ENCODE data around the gene SPOUT1.

SPOUT1 gene

GRCh38 chr9:128771094-128771721 lies 58.4 kb downstream of the SPOUT1 start:
- peak; percentile 31 for DNase-seq

- no peak for DNase-seq
These were observed 59.1 kb downstream of the SPOUT1 start for GRCh38 chr9:128770286-128771030.
